AG04450 (cell line): ENCODE measurements around the gene NDUFC2. TPM values are rescaled to one million over a fixed set of nuclear protein-coding genes. Genes with fewer than 3 reads are reported as not detected.

ENCODE experiments used
- CTCF ChIA-PET: fragments of 300-600, 350-600 bp; formaldehyde crosslinking; extraction: SDS; loops from one replicate; lab custom pipeline; 2022; ENCODE audit warnings: antibody characterized with exemption, inconsistent platforms; lab: Charles Lee
- POLR2A ChIA-PET: fragments of 350-600 bp; formaldehyde crosslinking; extraction: SDS; loops from one replicate; lab custom pipeline; 2021; ENCODE audit warnings: antibody characterized with exemption, inconsistent platforms; lab: Yijun Ruan, JAX
- DNase-seq: peaks from one replicate; pipeline ENCODE4 v3.0.0-alpha.2; 2011; ENCODE audit warnings: low read depth, low spot score
- H3K27ac ChIP-seq: one replicate; pipeline ENCODE4 v1.5.1; 2012; ENCODE audit warnings: low read depth, low read length, control low read depth
- H3K27me3 ChIP-seq: one replicate; pipeline ENCODE4 v1.6.0; 2012; ENCODE audit warnings: low read length; ENCODE audit not compliant: control insufficient read depth, insufficient read depth
- H3K4me3 ChIP-seq: 2 replicates; pipeline ENCODE4 v1.5.1; 2011; ENCODE audit warnings: mild to moderate bottlenecking, low read depth, low read length, control low read depth
- H3K9me3 ChIP-seq: 2 replicates; pipeline ENCODE4 v1.5.1; 2012; ENCODE audit warnings: low read length; ENCODE audit not compliant: control insufficient read depth, insufficient read depth
- CTCF ChIP-seq: IDR thresholded peaks from 2 replicates; pipeline ENCODE4 v1.5.1; 2011; ENCODE audit warnings: low read depth, low read length, control low read depth, inconsistent platforms
- polyA plus RNA-seq: library from polyadenylated mRNA; depleted of rRNA; stranded (reverse); fragments of >200 nt; gene quantifications from 2 replicates; pipeline ENCODE4 v1.2.3, GENCODE V29; 2011

NDUFC2 gene
- polyA plus RNA-seq, 1 experiment: 128 TPM

- Histone ChIP-seq H3K4me3 (no peak overlapping the region), H3K27ac (no peak overlapping the region), H3K9me3 (no peaks in the 10 kb centered on the region), H3K27me3 (no peaks in the 10 kb centered on the region)
- ChIA-PET CTCF (no interaction called here), POLR2A (no interaction called here)
- no peak for TF ChIP-seq CTCF
- DNase-seq: no peak
These were observed 9.0 kb downstream of the NDUFC2 start for GRCh38 chr11:78070621-78071020.

- no peak for DNase-seq
- POLR2A ChIA-PET: no interaction called here
- no peak for TF ChIP-seq CTCF
These were observed 10.2 kb downstream of the NDUFC2 start for GRCh38 chr11:78069465-78069864.

GRCh38 chr11:78067704-78068103 is 12.0 kb downstream of the NDUFC2 start:
- ChIA-PET CTCF (interaction anchor here (0.6 kb wide), 1 partner anchor 1301 kb away, joined by 3 read pairs; no protein-coding TSS in a partner anchor), POLR2A (no interaction called here)

More at GRCh38 chr11:78069465-78069864, 10.2 kb downstream of the NDUFC2 start:
- Histone ChIP-seq H3K4me3 (no peak overlapping the region), H3K9me3 (no peaks in the 10 kb centered on the region), H3K27ac (no peak overlapping the region), H3K27me3 (no peaks in the 10 kb centered on the region)
- CTCF ChIA-PET: interaction anchor here (0.6 to 1.4 kb wide), 2 partner anchors 10 to 23 kb away, joined by 3 to 9 read pairs; no protein-coding TSS in a partner anchor

GRCh38 chr11:78066471-78066870 is 13.2 kb downstream of the NDUFC2 start:
- ChIA-PET CTCF (no interaction called here), POLR2A (interaction anchor here (0.7 kb wide), 1 partner anchor 71 kb away, joined by 7 read pairs; no protein-coding TSS in a partner anchor)
- no peak overlapping the region for H3K4me3 ChIP-seq
- no peak overlapping the region for H3K27ac ChIP-seq
- no peaks in the 10 kb centered on the region for H3K27me3 ChIP-seq
- H3K9me3 ChIP-seq: no peaks in the 10 kb centered on the region
- DNase-seq: no peak
- no peak for TF ChIP-seq CTCF

More at GRCh38 chr11:78067704-78068103, 12.0 kb downstream of the NDUFC2 start:
- TF ChIP-seq CTCF: no peak
- Histone ChIP-seq H3K9me3 (no peaks in the 10 kb centered on the region), H3K27me3 (no peaks in the 10 kb centered on the region), H3K27ac (no peak overlapping the region), H3K4me3 (no peak overlapping the region)
- DNase-seq: no peak

GRCh38 chr11:78065203-78065602 is 14.5 kb downstream of the NDUFC2 start:
- no peak for TF ChIP-seq CTCF
- ChIA-PET POLR2A (no interaction called here), CTCF (interaction anchor here (0.8 kb wide), 1 partner anchor 17 kb away, joined by 3 read pairs; no protein-coding TSS in a partner anchor)
- Histone ChIP-seq H3K9me3 (no peaks in the 10 kb centered on the region), H3K27ac (no peak overlapping the region), H3K27me3 (no peaks in the 10 kb centered on the region), H3K4me3 (no peak overlapping the region)
- no peak for DNase-seq
